Measurements from ENCODE around the gene THSD4.
"Not testable (repeated sequence)": the region's sequence is repeated elsewhere in the genome, so short reads cannot be mapped to it uniquely, and the experiment has no call there.

The THSD4 gene

GRCh38 chr15:71352125-71352524, 236.9 kb downstream of the THSD4 start:
- no peak for DNase-seq (ENCODE audit: low read depth)

GRCh38 chr15:71352765-71353164, 237.5 kb downstream of the THSD4 start:
- DNase-seq (ENCODE audit: low read depth): no peak

- no peak for DNase-seq (ENCODE audit: low read depth)
Observed at GRCh38 chr15:71353171-71353570, 237.9 kb downstream of the THSD4 start.

- DNase-seq (ENCODE audit: low read depth): no peak
Observed at GRCh38 chr15:71355268-71355667, 240.0 kb downstream of the THSD4 start.

GRCh38 chr15:71357321-71357732, 242.1 kb downstream of the THSD4 start:
- DNase-seq (ENCODE audit: low read depth): no peak

GRCh38 chr15:71357967-71358366, 242.7 kb downstream of the THSD4 start:
- DNase-seq (ENCODE audit: low read depth): no peak

- DNase-seq (ENCODE audit: low read depth): no peak
Observed at GRCh38 chr15:71359246-71359645, 244.0 kb downstream of the THSD4 start.

- no peak for DNase-seq (ENCODE audit: low read depth)
Observed at GRCh38 chr15:71362556-71362955, 247.3 kb downstream of the THSD4 start.

GRCh38 chr15:71362987-71363968, 248.0 kb downstream of the THSD4 start:
- DNase-seq (ENCODE audit: low read depth): no peak

- no peak for DNase-seq (ENCODE audit: low read depth)
Observed at GRCh38 chr15:71364117-71364584, 248.9 kb downstream of the THSD4 start.

- DNase-seq (ENCODE audit: low read depth): no peak
Observed at GRCh38 chr15:71366522-71366921, 251.3 kb downstream of the THSD4 start.

- DNase-seq (ENCODE audit: low read depth): no peak
Observed at GRCh38 chr15:71366926-71367325, 251.7 kb downstream of the THSD4 start.

GRCh38 chr15:71367737-71368136, 252.5 kb downstream of the THSD4 start:
- DNase-seq (ENCODE audit: low read depth): not testable (repeated sequence)

- not testable (repeated sequence) for DNase-seq (ENCODE audit: low read depth)
Observed at GRCh38 chr15:71372769-71373168, 257.5 kb downstream of the THSD4 start.

- DNase-seq (ENCODE audit: low read depth): no peak
Observed at GRCh38 chr15:71373917-71374316, 258.6 kb downstream of the THSD4 start.

- no peak for DNase-seq (ENCODE audit: low read depth)
Observed at GRCh38 chr15:71374607-71375352, 259.5 kb downstream of the THSD4 start.

GRCh38 chr15:71375934-71376333, 260.7 kb downstream of the THSD4 start:
- no peak for DNase-seq (ENCODE audit: low read depth)

- DNase-seq (ENCODE audit: low read depth): no peak
Observed at GRCh38 chr15:71379893-71380292, 264.6 kb downstream of the THSD4 start.

GRCh38 chr15:71380345-71380744, 265.1 kb downstream of the THSD4 start:
- DNase-seq (ENCODE audit: low read depth): no peak

- DNase-seq (ENCODE audit: low read depth): no peak
Observed at GRCh38 chr15:71384501-71384900, 269.2 kb downstream of the THSD4 start.

- DNase-seq (ENCODE audit: low read depth): no peak
Observed at GRCh38 chr15:71385026-71385425, 269.8 kb downstream of the THSD4 start.

- no peak for DNase-seq (ENCODE audit: low read depth)
Observed at GRCh38 chr15:71385457-71385856, 270.2 kb downstream of the THSD4 start.

GRCh38 chr15:71386005-71386404, 270.7 kb downstream of the THSD4 start:
- DNase-seq (ENCODE audit: low read depth): no peak
